D341Med (cell line): ENCODE data around the gene GNGT1.
A peak's percentile ranks its signal among the peaks of the same experiment; 100 is the strongest.
"Not testable (repeated sequence)": the region's sequence is repeated elsewhere in the genome, so short reads cannot be mapped to it uniquely, and the experiment has no call there.

Experiments used
- DNase-seq: peaks from one replicate; pipeline ENCODE4 v3.0.0; 2012; ENCODE audit warnings: low spot score

Gene GNGT1

GRCh38 chr7:93910076-93910994, 4.0 kb downstream of the GNGT1 start:
- no peak for DNase-seq

GRCh38 chr7:93911242-93911641, 4.9 kb downstream of the GNGT1 start:
- not testable (repeated sequence) for DNase-seq

GRCh38 chr7:93911661-93912060, 5.3 kb downstream of the GNGT1 start:
- not testable (repeated sequence) for DNase-seq

- no peak for DNase-seq
Observed at GRCh38 chr7:93913197-93913596, 6.8 kb downstream of the GNGT1 start.

GRCh38 chr7:93914581-93915066, 8.3 kb downstream of the GNGT1 start:
- no peak for DNase-seq

GRCh38 chr7:93915206-93915842, 9.0 kb downstream of the GNGT1 start:
- DNase-seq, result not testable (repeated sequence)

GRCh38 chr7:93915888-93916287, 9.5 kb downstream of the GNGT1 start:
- not testable (repeated sequence) for DNase-seq

GRCh38 chr7:93916315-93916714, 9.9 kb downstream of the GNGT1 start:
- DNase-seq, result not testable (repeated sequence)

GRCh38 chr7:93920496-93921182, 14.3 kb downstream of the GNGT1 start:
- no peak for DNase-seq

GRCh38 chr7:93921186-93921585, 14.8 kb downstream of the GNGT1 start:
- DNase-seq, result no peak

- peak; percentile 18 for DNase-seq
Observed at GRCh38 chr7:93921607-93922566, 15.5 kb downstream of the GNGT1 start, which contains the start of gene GNG11. TSS of gene GNG11 (plus strand) at chr7:93921735. CDS start at chr7:93922138, 403 bp downstream.

- DNase-seq, result no peak
Observed at GRCh38 chr7:93923296-93923695, 16.9 kb downstream of the GNGT1 start.

- DNase-seq, result no peak
Observed at GRCh38 chr7:93923942-93924341, 17.6 kb downstream of the GNGT1 start.

- DNase-seq, result no peak
Observed at GRCh38 chr7:93926800-93927199, 20.4 kb downstream of the GNGT1 start.

GRCh38 chr7:93927585-93927984, 21.2 kb downstream of the GNGT1 start:
- DNase-seq, result no peak

- DNase-seq, result no peak
Observed at GRCh38 chr7:93931655-93932054, 25.3 kb downstream of the GNGT1 start.

GRCh38 chr7:93933156-93933555, 26.8 kb downstream of the GNGT1 start:
- DNase-seq, result no peak

GRCh38 chr7:93935102-93935501, 28.7 kb downstream of the GNGT1 start:
- DNase-seq, result no peak

GRCh38 chr7:93937818-93938217, 31.5 kb downstream of the GNGT1 start:
- DNase-seq, result no peak

GRCh38 chr7:93938293-93938692, 31.9 kb downstream of the GNGT1 start:
- no peak for DNase-seq

- DNase-seq, result no peak
Observed at GRCh38 chr7:93941945-93942344, 35.6 kb downstream of the GNGT1 start.
